ENCODE measurements around the gene KATNAL2. TPM values are rescaled to one million over a fixed set of nuclear protein-coding genes. Genes with fewer than 3 reads are reported as not detected.

The KATNAL2 gene
- total RNA-seq, 6 experiments from 2014 or later, result 1.2 to 5.1 (median 2.7) TPM

- TF ChIP-seq, protein P1, sequence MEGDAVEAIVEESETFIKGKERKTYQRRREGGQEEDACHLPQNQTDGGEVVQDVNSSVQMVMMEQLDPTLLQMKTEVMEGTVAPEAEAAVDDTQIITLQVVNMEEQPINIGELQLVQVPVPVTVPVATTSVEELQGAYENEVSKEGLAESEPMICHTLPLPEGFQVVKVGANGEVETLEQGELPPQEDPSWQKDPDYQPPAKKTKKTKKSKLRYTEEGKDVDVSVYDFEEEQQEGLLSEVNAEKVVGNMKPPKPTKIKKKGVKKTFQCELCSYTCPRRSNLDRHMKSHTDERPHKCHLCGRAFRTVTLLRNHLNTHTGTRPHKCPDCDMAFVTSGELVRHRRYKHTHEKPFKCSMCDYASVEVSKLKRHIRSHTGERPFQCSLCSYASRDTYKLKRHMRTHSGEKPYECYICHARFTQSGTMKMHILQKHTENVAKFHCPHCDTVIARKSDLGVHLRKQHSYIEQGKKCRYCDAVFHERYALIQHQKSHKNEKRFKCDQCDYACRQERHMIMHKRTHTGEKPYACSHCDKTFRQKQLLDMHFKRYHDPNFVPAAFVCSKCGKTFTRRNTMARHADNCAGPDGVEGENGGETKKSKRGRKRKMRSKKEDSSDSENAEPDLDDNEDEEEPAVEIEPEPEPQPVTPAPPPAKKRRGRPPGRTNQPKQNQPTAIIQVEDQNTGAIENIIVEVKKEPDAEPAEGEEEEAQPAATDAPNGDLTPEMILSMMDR (IDR thresholded peaks at IDR 0.05), result no peak
- no peak for TF ChIP-seq POLR2A (IDR thresholded peaks at IDR 0.05)
- H3K9me3 ChIP-seq, result no peaks in the 10 kb centered on the region
- H3K4me3 ChIP-seq, result no peak overlapping the region
- DNase-seq (no peak), ATAC-seq (no peak)
- H3K36me3 ChIP-seq, result peaks cover 0 to 28% (median 4%) of the 10 kb centered on the region in 4 donors
- WGBS (ENCODE audit: insufficient coverage, low coverage, low lambda C conversion rate, missing lambda C conversion rate), result 56% methylated on average over 1 of the region's 2 CpGs
- H3K4me1 ChIP-seq, result no peaks in the 10 kb centered on the region
- no peaks in the 10 kb centered on the region for H3K27me3 ChIP-seq
- intact Hi-C loops (cut with DNase I), result no loop called here
- no peak overlapping the region for H3K27ac ChIP-seq
These were observed 197.8 kb downstream of the KATNAL2 start for GRCh38 chr18:47115205-47115604.

GRCh38 chr18:47118981-47119380 lies 201.6 kb downstream of the KATNAL2 start:
- no peak overlapping the region for H3K27ac ChIP-seq
- ATAC-seq (no peak), DNase-seq (no peak)
- no peaks in the 10 kb centered on the region for H3K9me3 ChIP-seq
- no peaks in the 10 kb centered on the region for H3K27me3 ChIP-seq
- H3K4me3 ChIP-seq, result no peak overlapping the region
- no peaks in the 10 kb centered on the region for H3K4me1 ChIP-seq
- peaks cover 0 to 10% (median 1%) of the 10 kb centered on the region in 4 donors for H3K36me3 ChIP-seq
- WGBS (ENCODE audit: insufficient coverage, low coverage, low lambda C conversion rate, missing lambda C conversion rate), result 100% methylated on average over 2 of the region's 2 CpGs
- TF ChIP-seq POLR2A (IDR thresholded peaks at IDR 0.05), result no peak
- TF ChIP-seq, protein P1 (IDR thresholded peaks at IDR 0.05), result no peak
- intact Hi-C loops (cut with DNase I), result no loop called here

DNA sequence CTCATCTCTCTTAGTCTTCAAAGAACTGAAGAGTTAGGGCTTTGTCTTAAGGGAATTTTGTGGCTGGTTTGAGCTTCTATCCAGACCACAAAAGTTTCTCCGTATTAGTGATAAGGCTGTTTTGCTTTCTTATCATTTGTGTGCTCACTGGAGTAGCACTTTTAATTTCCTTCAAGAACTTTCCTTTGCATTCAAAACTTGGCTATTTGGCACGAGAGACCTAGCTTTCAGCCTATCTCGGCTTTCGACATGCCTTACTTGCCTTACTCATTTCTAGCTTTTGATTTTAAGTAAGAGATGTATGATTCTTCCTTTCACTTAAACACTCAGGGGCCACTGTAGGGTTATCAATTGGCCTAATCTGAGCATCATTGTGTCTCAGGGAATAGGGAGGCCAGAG lies 203.0 kb downstream of the KATNAL2 start:
- Histone ChIP-seq H3K4me1 (no peaks in the 10 kb centered on the region), H3K27me3 (no peaks in the 10 kb centered on the region), H3K9me3 (no peaks in the 10 kb centered on the region), H3K27ac (no peak overlapping the region), H3K36me3 (no peaks in the 10 kb centered on the region), H3K4me3 (no peak overlapping the region)
- no peak for DNase-seq
- intact Hi-C loops (cut with DNase I), result no loop called here
- no peak for TF ChIP-seq POLR2A (IDR thresholded peaks at IDR 0.05)
- TF ChIP-seq, protein P1 (IDR thresholded peaks at IDR 0.05), result no peak
- WGBS (ENCODE audit: insufficient coverage, low coverage, low lambda C conversion rate, missing lambda C conversion rate), result 88% methylated on average over 4 of the region's 4 CpGs
- no peak for ATAC-seq

DNA sequence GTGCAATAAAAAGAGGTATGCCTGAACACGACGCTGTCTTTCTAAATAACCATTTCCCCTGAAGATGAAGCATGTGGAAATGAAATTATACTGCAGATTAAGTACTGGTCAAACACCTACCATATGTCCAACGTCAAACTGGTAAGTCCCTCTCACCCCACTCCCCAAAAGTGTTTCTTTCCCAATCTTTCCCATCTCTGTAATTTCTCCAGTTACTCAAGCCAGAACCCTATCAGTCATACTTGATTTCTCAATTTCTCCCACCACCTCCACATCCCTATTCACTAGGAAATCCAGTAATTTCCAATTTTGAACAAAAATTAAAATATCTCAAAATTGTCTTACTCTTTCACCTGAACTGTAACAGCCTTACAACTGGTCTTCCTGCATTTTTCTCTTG lies 203.7 kb downstream of the KATNAL2 start:
- 90% methylated on average over 3 of the region's 3 CpGs for WGBS (ENCODE audit: insufficient coverage, low coverage, low lambda C conversion rate, missing lambda C conversion rate)

More for the DNA sequence above, 203.7 kb downstream of the KATNAL2 start:
- H3K4me3 ChIP-seq, result no peak overlapping the region
- no peak overlapping the region for H3K27ac ChIP-seq
- H3K36me3 ChIP-seq, result no peaks in the 10 kb centered on the region
- no peaks in the 10 kb centered on the region for H3K27me3 ChIP-seq
- H3K4me1 ChIP-seq, result no peaks in the 10 kb centered on the region
- H3K9me3 ChIP-seq, result no peaks in the 10 kb centered on the region
- ATAC-seq (no peak), DNase-seq (no peak)
- TF ChIP-seq, protein P1 (IDR thresholded peaks at IDR 0.05), result no peak
- TF ChIP-seq POLR2A (IDR thresholded peaks at IDR 0.05), result no peak
- intact Hi-C loops (cut with DNase I), result no loop called here
